Loucy (cell line): ENCODE data around the gene DMXL1.

Experiments
- H2AFZ ChIP-seq: fragments of 200-600 bp; sonication (generic); 2 replicates; pipeline ENCODE4 v1.6.0; 2016; ENCODE audit warnings: antibody characterized with exemption, mild to moderate bottlenecking, low read length, moderate library complexity
- H3F3A ChIP-seq: fragments of 200-600 bp; 2 replicates; pipeline ENCODE4 v1.6.0; 2016; ENCODE audit warnings: antibody characterized with exemption, low read depth, mild to moderate bottlenecking
- H3K27me3 ChIP-seq: fragments of 200-600 bp; sonication (generic); 2 replicates; pipeline ENCODE4 v1.6.1; 2014; ENCODE audit warnings: low read length, mild to moderate bottlenecking; ENCODE audit not compliant: insufficient read depth, poor library complexity, severe bottlenecking
- H3K36me3 ChIP-seq: fragments of 200-600 bp; sonication (generic); 2 replicates; pipeline ENCODE4 v1.6.1; 2016; ENCODE audit warnings: low read length; ENCODE audit not compliant: insufficient read depth
- H3K4me1 ChIP-seq: fragments of 200-600 bp; sonication (generic); 2 replicates; pipeline ENCODE4 v1.5.1; 2014; ENCODE audit warnings: low read length, mild to moderate bottlenecking; ENCODE audit not compliant: insufficient read depth, poor library complexity, severe bottlenecking
- H3K4me2 ChIP-seq: fragments of 200-600 bp; sonication (generic); 2 replicates; pipeline ENCODE4 v1.6.0; 2014; ENCODE audit warnings: antibody characterized with exemption, low read length, low read depth, mild to moderate bottlenecking; ENCODE audit not compliant: poor library complexity, severe bottlenecking
- H3K4me3 ChIP-seq: fragments of 200-600 bp; sonication (generic); 2 replicates; pipeline ENCODE4 v1.5.1; 2014; ENCODE audit warnings: low read length, mild to moderate bottlenecking, mixed read lengths; ENCODE audit not compliant: poor library complexity, severe bottlenecking
- H3K79me2 ChIP-seq: fragments of 200-600 bp; sonication (generic); 2 replicates; pipeline ENCODE4 v1.6.1; 2014; ENCODE audit warnings: low read length; ENCODE audit not compliant: insufficient read depth
- H3K9ac ChIP-seq: fragments of 200-600 bp; sonication (generic); 2 replicates; pipeline ENCODE4 v1.6.0; 2014; ENCODE audit warnings: mild to moderate bottlenecking, low read depth, low read length, moderate library complexity; ENCODE audit not compliant: poor library complexity, severe bottlenecking
- H3K9me2 ChIP-seq: fragments of 200-600 bp; sonication (generic); replicated peaks from 2 replicates; pipeline ENCODE4 v1.6.1; 2016; ENCODE audit warnings: low read depth, low read length, mixed read lengths
- H3K9me3 ChIP-seq: fragments of 200-600 bp; sonication (generic); 2 replicates; pipeline ENCODE4 v1.6.1; 2014; ENCODE audit warnings: mild to moderate bottlenecking, antibody characterized with exemption, low read length, low read depth; ENCODE audit not compliant: insufficient read depth
- H4K20me1 ChIP-seq: fragments of 200-600 bp; sonication (generic); 2 replicates; pipeline ENCODE4 v1.6.0; 2014; ENCODE audit warnings: antibody characterized with exemption, low read length, mild to moderate bottlenecking; ENCODE audit not compliant: insufficient read depth, poor library complexity, severe bottlenecking
- CTCF ChIP-seq: fragments of 200-600 bp; sonication (generic); conservative IDR thresholded peaks from 2 replicates; pipeline ENCODE4 v1.5.1; 2014; ENCODE audit warnings: mild to moderate bottlenecking, antibody characterized with exemption, low read length
- EZH2phosphoT487 ChIP-seq: fragments of 200-600 bp; IDR thresholded peaks from 2 replicates; pipeline ENCODE4 v1.6.1; 2018; ENCODE audit warnings: antibody characterized with exemption, mild to moderate bottlenecking, moderate library complexity, borderline replicate concordance

Gene DMXL1

GRCh38 chr5:119022017-119022745, 48.7 kb upstream of the DMXL1 start:
- no peak overlapping the region for H3K4me3 ChIP-seq
- no peaks in the 10 kb centered on the region for H3K36me3 ChIP-seq
- H3K4me2 ChIP-seq = no peak overlapping the region
- no peaks in the 10 kb centered on the region for H3K9me2 ChIP-seq
- H3K27me3 ChIP-seq = no peaks in the 10 kb centered on the region
- no peaks in the 10 kb centered on the region for H3F3A ChIP-seq
- H3K9ac ChIP-seq = no peak overlapping the region
- no peaks in the 10 kb centered on the region for H3K9me3 ChIP-seq
- H4K20me1 ChIP-seq = no peaks in the 10 kb centered on the region
- TF ChIP-seq CTCF (peak; percentile 46), EZH2phosphoT487 (no peak)
- H3K79me2 ChIP-seq = no peaks in the 10 kb centered on the region
- no peaks in the 10 kb centered on the region for H3K4me1 ChIP-seq
- H2AFZ ChIP-seq = no peak overlapping the region

DNA sequence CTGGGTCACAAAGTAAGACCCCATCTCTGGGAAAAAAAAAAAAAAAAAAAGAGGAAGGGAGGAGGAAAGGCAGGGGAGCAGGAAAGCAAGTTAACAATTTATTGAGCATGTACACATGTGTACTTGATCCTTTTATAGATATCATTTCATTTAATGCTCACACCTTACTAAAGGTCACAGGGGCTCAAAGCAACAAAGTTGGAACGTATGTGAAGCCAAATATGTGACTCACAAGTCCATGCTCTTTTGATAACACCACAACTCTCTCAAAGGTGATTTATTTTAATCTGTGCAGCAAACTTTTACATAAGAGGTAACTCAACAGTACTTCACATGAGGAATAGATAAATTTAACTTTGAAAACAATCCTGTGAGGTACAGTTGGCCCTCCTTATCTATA, 48.1 kb upstream of the DMXL1 start:
- H3K9me2 ChIP-seq = no peaks in the 10 kb centered on the region
- TF ChIP-seq CTCF (no peak), EZH2phosphoT487 (no peak)
- no peak overlapping the region for H3K4me3 ChIP-seq
- no peaks in the 10 kb centered on the region for H3K4me1 ChIP-seq
- no peaks in the 10 kb centered on the region for H3K36me3 ChIP-seq
- no peaks in the 10 kb centered on the region for H3K27me3 ChIP-seq
- H2AFZ ChIP-seq = no peak overlapping the region
- H3K79me2 ChIP-seq = no peaks in the 10 kb centered on the region
- H4K20me1 ChIP-seq = no peaks in the 10 kb centered on the region
- H3K4me2 ChIP-seq = no peak overlapping the region
- H3F3A ChIP-seq = no peaks in the 10 kb centered on the region
- no peaks in the 10 kb centered on the region for H3K9me3 ChIP-seq
- no peak overlapping the region for H3K9ac ChIP-seq

DNA sequence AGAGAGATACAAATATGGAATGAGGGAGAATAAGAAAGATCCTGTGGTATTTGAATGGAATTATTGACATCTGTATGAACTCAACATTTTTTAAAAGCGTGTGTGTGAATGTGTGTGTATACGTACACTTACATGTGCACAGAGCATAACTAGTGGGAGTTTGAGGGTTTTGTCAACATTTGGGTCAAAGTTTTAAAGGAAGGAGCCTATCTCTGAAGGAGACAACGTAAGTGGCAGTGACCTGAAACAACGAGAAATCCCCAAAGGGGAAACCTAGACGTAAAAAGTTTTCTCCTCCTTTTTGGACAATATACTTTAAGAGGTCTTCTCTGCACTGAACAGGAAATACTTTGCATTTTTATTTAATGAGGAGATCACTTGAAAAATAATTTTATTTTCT, 42.3 kb upstream of the DMXL1 start:
- H3K9me2 ChIP-seq = no peaks in the 10 kb centered on the region
- no peaks in the 10 kb centered on the region for H3K4me1 ChIP-seq
- H3F3A ChIP-seq = no peaks in the 10 kb centered on the region
- no peaks in the 10 kb centered on the region for H3K9me3 ChIP-seq
- no peak overlapping the region for H3K4me3 ChIP-seq
- TF ChIP-seq CTCF = no peak
- TF ChIP-seq EZH2phosphoT487 = no peak
- no peaks in the 10 kb centered on the region for H4K20me1 ChIP-seq
- H3K79me2 ChIP-seq = no peaks in the 10 kb centered on the region
- no peak overlapping the region for H3K4me2 ChIP-seq
- H3K27me3 ChIP-seq = no peaks in the 10 kb centered on the region
- H3K36me3 ChIP-seq = no peaks in the 10 kb centered on the region
- no peak overlapping the region for H3K9ac ChIP-seq
- H2AFZ ChIP-seq = no peak overlapping the region
